GM12872 (cell line): ENCODE results near the gene FUT6.

Experiments
- TF ChIP-seq, protein P1 (sequence below): IDR thresholded peaks from 3 replicates; pipeline ENCODE4 v1.5.1; 2011; ENCODE audit warnings: low read depth, mild to moderate bottlenecking, low read length, moderate library complexity; ENCODE audit not compliant: insufficient read depth

Gene FUT6

GRCh38 chr19:5824751-5825150 lies 14.8 kb downstream of the FUT6 start:
- TF ChIP-seq, protein P1, sequence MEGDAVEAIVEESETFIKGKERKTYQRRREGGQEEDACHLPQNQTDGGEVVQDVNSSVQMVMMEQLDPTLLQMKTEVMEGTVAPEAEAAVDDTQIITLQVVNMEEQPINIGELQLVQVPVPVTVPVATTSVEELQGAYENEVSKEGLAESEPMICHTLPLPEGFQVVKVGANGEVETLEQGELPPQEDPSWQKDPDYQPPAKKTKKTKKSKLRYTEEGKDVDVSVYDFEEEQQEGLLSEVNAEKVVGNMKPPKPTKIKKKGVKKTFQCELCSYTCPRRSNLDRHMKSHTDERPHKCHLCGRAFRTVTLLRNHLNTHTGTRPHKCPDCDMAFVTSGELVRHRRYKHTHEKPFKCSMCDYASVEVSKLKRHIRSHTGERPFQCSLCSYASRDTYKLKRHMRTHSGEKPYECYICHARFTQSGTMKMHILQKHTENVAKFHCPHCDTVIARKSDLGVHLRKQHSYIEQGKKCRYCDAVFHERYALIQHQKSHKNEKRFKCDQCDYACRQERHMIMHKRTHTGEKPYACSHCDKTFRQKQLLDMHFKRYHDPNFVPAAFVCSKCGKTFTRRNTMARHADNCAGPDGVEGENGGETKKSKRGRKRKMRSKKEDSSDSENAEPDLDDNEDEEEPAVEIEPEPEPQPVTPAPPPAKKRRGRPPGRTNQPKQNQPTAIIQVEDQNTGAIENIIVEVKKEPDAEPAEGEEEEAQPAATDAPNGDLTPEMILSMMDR, result no peak

- TF ChIP-seq, protein P1, result no peak
These were observed 15.8 kb downstream of the FUT6 start for GRCh38 chr19:5823579-5824281.

DNA sequence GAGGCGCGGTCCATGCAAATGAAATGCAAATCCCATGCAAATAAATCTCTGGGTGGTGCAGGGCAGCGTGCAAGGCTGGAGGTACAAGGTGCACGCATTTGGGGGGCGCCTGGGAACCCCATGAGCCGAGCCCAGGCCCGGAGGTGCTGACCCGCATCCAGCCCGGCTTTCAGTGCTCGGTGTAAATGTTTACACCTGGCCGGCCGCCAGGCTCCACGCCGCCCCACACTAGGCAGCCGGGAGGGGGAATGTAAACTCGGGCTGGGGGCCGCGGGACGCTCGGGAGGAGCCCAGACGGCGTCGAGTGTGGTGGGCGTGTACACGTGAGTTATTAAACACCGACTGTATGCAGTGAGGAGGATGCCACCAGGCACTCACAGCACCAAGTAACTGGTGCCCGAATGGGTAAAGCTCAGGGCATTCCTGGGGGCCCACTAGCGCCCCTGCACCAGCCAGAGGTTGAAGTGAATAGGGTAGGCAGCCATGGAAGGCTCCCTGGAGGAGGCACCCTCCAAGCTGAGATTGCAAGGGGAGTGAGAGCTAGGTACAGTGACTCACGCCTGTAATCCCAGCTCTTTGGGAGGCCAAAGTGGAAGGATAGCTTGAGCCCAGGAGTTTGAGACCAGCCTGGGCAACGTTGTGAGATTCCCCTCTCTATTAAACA lies 17.2 kb downstream of the FUT6 start:
- TF ChIP-seq, protein P1, result no peak

GRCh38 chr19:5821521-5822180 lies 17.9 kb downstream of the FUT6 start:
- TF ChIP-seq, protein P1, result no peak

DNA sequence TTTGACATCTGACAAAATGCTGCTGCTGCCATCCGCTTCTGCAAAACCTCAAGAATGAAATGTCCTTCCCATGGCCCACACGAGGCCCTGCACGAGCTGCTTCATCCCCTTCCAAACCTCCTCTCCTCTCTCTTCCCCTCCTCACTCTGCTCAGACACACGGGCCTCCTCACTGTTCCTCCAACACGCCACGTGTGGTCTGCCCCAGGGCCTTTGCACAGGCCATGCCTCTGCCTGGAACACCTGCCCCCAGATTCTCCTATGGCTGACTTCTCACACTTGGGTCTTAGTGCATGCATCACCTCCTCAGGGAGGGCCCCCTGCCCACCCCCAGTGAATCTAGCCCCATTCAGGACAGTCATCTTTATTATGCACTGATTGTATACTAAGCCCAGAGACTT lies 18.7 kb downstream of the FUT6 start:
- TF ChIP-seq, protein P1, result no peak

DNA sequence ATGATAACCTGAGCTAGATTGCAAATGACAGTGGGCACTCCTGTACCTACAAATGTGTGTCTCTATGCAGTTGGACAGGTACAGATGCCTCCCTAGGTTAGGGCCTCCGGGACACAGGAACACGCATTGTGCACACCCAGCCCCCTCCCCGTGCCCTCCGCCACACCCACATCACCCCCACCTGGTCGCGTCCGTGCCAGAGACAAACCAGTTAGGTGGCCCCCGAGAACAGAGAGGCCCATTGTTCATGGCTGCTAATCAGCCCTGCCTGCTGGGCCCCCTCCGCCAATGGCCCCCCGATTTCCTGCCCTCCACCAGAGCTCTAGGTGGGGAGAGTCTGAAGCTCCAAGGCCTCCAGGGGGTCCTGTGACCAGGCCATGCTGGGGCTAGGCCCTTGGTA lies 20.9 kb downstream of the FUT6 start:
- TF ChIP-seq, protein P1, result no peak

- TF ChIP-seq, protein P1, result no peak
These were observed 22.3 kb downstream of the FUT6 start for GRCh38 chr19:5817218-5817617.
